ENCODE measurements around the gene SYTL3.

DNA sequence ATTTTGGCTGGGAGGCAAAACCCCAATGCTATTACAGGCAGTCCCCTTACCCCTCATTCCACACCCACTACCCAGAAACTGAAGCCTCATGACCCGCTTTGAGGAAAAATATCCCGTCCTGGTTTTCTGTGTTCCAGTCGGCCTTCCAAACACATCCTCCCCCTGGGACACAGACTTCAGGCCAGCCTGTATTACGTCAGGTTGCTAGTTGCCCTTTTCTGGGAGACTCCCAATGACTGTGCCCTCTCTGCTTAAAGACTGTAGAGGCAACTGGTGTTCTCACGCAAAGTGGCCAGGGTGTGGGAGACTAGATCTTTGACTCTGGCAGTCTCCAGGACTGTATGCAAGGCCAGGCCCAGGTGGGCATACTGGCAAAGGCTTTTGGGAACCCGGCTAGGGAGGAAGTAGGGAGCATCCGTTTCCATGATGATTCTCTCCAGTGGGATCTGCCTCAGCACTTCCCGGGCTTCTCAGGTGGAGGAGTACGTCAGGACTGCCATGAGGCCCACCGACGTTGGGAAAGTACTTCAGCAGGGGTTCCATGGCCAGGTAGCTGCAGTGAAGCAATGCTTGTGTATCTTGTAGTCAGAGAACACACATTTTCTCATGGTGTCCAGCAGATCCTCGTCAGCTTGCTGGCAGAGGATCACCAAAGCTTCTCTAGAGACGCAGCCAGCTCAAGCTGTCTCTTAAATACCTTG is 40.2 kb upstream of the SYTL3 start:
- TF ChIP-seq RBBP5 (IDR thresholded peaks at IDR 0.05; ENCODE audit: borderline replicate concordance, low read depth, low read length) (no peak), CTCF (IDR thresholded peaks at IDR 0.05; ENCODE audit: control extremely low read depth in 1 of 3, insufficient read depth in 1 of 3, low read depth in 1 of 3, low read length in 3 of 3) (no peak)
